Hepatocyte (in vitro differentiated cells): ENCODE measurements around the gene SYNRG.

Source experiments
- EZH2 ChIP-seq: fragments of 200-600 bp; sonication (generic); IDR thresholded peaks from 2 replicates; pipeline ENCODE4 v1.6.1; 2016; ENCODE audit warnings: antibody characterized with exemption, mild to moderate bottlenecking, borderline replicate concordance
- TF ChIP-seq, protein P1 (sequence below): fragments of 200-600 bp; sonication (generic); IDR thresholded peaks from 2 replicates; pipeline ENCODE4 v1.5.1; 2016; ENCODE audit warnings: antibody characterized with exemption, mild to moderate bottlenecking; ENCODE audit not compliant: poor library complexity

- TF ChIP-seq, protein P1, sequence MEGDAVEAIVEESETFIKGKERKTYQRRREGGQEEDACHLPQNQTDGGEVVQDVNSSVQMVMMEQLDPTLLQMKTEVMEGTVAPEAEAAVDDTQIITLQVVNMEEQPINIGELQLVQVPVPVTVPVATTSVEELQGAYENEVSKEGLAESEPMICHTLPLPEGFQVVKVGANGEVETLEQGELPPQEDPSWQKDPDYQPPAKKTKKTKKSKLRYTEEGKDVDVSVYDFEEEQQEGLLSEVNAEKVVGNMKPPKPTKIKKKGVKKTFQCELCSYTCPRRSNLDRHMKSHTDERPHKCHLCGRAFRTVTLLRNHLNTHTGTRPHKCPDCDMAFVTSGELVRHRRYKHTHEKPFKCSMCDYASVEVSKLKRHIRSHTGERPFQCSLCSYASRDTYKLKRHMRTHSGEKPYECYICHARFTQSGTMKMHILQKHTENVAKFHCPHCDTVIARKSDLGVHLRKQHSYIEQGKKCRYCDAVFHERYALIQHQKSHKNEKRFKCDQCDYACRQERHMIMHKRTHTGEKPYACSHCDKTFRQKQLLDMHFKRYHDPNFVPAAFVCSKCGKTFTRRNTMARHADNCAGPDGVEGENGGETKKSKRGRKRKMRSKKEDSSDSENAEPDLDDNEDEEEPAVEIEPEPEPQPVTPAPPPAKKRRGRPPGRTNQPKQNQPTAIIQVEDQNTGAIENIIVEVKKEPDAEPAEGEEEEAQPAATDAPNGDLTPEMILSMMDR: peak; percentile 28
- TF ChIP-seq EZH2: no peak
Measured at GRCh38 chr17:37506678-37507077, 102.5 kb downstream of the SYNRG start.
